HG02943 (cell line): ENCODE results near the gene PRSS33.

ENCODE experiments used
- ATAC-seq: cut with Tn5 transposase; IDR thresholded peaks from one replicate; pipeline ENCODE4 v1.9.1; 2021; ENCODE audit warnings: mild to moderate bottlenecking, low read depth, moderate library complexity; ENCODE audit not compliant: unreplicated experiment

PRSS33 gene

DNA sequence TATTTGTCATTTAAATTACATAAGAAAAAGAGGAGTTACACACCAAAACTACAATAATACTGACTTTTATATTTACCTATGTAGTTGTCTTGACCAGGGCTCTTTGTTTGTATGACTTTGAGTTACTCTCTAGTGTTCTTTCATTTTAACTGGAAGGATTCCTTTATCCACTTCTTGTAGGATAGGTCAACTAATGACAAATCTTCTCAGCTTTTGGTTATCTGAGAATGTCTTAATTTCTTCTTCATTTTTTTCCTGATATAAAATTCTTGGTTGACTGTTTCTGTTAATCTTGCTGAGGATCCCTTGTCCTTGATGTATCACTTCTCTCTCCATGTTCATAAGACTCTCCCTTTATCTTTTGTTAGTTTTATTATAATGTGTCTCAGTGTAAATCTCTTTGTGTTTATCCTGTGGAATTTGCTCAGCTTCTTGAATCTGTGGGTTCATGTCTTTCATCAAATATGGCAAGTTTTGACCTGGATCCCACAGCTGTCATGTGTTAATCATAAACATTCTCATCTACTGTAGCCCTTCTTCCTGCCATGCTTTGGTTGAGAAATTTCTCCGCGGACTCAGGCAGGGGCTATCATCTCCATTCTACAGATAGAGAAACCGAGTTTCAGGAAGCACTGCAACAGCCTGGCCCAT is 16.3 kb upstream of the PRSS33 start:
- no peak for ATAC-seq

DNA sequence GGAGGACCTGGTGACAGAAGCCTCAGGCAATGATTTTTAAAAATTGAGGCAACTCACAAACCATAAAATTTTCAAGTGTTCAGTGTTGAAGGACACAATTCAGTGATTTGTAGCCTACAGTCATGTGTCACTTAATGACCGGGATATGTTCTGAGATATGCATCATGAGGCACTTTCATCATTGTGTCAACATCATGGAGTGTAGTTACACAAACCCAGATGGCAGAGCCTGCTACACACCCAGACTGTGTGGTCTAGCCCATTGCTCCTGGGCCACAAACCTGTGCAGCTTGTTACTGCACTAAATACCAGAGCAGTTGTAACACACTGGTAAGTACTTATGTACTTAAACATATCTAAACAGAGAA is 12.5 kb upstream of the PRSS33 start:
- no peak for ATAC-seq

DNA sequence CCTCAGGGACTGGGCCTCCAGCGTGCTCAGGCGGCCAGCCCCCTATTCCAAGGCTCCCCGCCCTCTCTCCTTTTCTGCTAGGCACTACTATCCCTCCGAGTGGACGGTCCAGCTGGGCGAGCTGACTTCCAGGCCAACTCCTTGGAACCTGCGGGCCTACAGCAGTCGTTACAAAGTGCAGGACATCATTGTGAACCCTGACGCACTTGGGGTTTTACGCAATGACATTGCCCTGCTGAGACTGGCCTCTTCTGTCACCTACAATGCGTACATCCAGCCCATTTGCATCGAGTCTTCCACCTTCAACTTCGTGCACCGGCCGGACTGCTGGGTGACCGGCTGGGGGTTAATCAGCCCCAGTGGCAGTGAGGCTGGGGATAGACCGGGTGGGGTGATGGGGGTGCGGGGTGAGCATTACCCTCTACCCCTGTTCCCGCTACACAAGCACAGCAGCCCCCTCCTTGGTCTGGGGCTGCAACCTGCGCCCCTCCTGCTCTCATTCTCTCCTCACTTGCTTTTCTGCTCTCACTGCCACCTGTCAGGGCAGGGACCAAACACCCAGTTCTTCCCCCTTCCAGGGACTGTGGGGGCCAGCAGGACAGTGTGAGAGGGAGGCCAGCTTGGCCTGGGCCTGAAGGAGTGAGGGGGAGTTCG is 12.0 kb upstream of the PRSS33 start:
- ATAC-seq, result no peak

DNA sequence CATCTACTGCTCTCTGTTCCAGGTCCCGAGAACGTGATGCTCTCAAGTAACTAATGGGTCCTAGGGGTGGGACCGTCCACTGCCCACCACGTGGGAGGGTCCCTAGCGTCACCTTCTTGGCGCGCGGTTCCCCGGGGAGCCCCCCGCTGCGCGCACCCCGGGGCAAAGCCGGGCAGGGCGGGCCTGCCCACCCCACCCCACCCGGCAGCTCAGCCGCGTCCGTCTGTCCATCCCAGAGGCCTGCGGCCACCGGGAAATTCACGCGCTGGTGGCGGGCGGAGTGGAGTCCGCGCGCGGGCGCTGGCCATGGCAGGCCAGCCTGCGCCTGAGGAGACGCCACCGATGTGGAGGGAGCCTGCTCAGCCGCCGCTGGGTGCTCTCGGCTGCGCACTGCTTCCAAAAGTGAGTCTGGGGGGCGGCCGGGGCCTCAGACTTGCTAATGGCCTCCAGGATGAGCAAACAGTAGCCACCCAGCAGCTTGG is 11.4 kb upstream of the PRSS33 start:
- no peak for ATAC-seq

DNA sequence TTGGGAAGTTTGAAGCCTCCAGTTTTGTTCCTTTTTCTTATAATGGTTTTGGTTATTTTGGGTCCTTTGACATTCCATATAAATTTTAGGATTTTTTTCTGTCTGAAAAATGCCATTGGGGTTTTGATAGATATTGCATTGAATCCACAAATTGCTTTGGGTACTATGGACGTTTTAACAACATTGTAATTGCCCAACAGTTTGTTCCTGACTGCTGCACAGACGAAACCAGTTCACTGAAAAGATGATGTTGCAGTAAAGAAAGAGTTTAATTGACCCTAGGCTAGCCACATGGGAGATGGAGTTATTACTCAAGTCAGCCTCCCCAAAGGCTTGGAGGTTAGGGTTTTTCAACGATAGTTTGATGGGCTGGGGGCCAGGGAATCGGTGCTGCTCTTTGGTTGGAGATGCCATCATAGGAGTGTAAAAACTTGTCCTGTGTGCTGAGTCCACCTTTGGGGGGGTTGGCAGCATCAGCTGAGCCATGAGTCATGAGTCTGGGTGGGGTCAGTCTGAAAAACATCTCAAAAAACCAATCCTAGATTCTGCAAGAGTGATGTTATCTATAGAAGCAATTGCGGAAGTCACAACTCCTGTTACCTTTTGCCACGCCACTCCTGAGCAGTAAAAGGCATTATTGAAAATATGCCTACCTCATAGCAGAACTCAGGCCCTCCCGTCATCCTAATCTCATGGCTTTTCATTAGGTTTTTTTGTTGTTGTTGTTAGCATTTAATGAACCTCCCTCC is 8.2 kb upstream of the PRSS33 start:
- no peak for ATAC-seq

DNA sequence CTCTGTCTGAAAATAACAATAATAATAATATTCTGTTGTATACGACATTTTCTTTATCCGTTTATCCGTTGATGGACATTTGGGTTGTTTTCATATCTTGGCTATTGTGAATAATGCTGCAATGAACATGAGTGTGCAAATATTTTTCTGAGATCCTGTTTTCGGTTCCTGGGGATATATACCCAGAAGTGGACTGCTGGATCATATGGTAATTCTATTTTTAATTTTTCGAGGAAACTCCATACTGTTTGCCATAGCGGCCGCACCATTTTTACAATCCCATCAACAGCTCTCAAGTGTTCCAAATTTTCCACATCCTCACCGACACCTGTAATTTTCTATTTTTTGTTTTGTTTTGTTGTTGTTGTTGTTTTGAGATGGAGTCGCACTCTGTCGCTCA is 5.6 kb upstream of the PRSS33 start:
- ATAC-seq, result no peak

DNA sequence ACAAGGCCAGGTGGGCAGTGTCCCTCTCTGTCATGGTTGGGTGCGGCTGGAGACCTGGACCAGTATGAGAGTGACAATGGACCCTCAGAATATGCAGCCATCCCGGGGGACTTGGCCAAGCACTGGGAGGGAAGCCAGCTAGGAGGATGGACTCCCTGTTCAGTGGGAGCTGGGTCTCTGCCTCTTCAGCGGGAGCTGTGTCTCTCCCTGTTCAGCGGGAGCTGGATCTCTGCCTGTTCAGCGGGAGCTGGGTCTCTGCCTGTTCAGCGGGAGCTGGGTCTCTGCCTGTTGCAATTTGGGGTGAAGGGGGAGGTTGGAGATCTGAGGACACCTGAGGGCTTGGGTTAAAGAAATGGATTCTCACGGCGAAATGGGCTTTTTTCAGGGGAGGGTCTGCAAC is 3.8 kb upstream of the PRSS33 start:
- no peak for ATAC-seq

DNA sequence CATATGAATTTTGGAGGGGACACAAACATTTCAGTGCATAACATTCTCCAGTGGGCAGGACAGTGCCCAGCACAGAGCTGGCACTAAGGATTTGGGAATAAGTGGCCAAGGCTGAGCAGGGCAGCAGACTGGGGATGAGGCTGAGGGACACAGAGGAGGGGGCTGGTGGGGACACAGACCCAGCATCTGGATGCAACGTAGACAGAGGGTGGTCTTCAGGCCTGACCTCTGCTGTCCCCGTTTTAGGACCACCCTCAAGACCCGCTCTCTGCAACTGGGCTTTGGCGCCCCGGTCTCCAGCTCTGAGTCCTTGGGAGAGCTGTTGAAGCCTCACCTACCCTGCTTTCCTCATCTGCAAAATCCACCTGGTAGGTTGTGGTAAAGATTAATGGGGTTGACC is 3.3 kb upstream of the PRSS33 start:
- ATAC-seq, result no peak

DNA sequence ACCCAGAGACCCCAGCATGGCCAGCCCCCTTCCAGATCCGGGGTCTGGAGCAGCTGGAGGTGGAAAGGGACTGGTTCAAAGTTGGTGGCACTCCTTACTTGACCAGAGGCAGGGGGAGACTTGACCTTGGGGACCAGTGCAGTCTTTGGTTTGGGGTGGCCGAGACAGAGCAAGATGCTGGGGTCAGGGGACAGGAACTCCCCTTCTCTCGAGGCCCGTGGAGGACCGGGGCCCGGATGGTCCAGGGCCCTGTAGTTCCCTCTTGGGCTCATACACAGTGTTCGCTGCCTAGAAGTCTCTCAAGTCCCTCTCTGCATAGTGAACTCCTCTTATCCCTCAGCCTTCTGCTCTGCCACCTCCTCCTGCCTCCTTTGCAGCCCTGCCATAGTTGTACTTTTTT is 601 bp upstream of the PRSS33 start:
- no peak for ATAC-seq

DNA sequence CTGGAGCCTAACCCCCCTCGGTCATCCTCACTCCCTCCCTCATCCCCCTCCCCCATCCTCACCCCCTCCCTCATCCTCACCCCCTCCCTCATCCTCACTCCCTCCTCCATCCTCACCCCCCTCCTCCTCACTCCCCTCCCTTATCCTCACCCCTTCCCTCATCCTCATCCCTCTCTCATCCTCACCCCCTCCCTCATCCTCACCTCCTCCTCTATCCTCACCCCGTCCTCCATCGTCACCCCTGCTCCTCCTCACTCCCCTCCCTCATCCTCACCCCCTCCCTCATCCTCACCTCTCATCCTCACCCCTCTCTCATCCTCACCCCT is 571 bp downstream of the PRSS33 start:
- ATAC-seq, result no peak

DNA sequence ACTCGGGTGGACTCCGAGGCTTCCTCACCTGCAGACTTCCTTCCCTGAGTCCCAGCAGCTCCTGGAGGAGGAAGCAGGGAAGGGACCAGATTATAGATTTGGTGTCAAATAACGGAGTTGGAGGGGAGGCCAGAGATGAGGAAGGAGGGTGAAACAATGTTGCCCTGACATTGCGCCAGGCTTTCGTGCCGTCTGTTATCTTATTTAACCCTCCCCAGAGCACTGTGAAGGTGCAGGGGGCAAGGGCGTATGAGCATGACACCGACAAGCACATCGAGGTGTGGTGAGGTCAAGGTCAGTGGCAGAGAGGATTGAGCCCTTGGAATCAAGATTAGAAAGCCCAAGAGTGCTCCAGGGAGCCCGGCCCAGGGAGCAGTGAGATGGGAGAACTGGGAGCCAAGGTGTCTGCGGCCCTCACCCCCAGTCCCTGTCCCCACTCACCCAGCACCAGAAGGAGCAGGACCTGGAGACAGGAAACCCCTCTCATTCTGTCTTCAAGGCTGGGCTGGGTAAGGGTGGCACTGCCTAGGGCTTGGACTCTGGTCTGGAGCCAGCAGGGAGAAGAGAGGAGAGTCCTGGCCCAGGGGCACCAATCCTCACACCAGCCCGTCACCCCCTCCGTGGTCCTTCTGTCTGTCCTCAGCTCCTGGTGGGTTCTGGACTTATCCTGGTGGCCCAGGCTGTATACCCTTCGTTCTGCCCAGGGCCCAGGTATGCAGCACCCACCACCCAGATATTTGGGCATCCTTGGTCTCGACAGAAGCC is 1.1 kb downstream of the PRSS33 start:
- ATAC-seq, result no peak

DNA sequence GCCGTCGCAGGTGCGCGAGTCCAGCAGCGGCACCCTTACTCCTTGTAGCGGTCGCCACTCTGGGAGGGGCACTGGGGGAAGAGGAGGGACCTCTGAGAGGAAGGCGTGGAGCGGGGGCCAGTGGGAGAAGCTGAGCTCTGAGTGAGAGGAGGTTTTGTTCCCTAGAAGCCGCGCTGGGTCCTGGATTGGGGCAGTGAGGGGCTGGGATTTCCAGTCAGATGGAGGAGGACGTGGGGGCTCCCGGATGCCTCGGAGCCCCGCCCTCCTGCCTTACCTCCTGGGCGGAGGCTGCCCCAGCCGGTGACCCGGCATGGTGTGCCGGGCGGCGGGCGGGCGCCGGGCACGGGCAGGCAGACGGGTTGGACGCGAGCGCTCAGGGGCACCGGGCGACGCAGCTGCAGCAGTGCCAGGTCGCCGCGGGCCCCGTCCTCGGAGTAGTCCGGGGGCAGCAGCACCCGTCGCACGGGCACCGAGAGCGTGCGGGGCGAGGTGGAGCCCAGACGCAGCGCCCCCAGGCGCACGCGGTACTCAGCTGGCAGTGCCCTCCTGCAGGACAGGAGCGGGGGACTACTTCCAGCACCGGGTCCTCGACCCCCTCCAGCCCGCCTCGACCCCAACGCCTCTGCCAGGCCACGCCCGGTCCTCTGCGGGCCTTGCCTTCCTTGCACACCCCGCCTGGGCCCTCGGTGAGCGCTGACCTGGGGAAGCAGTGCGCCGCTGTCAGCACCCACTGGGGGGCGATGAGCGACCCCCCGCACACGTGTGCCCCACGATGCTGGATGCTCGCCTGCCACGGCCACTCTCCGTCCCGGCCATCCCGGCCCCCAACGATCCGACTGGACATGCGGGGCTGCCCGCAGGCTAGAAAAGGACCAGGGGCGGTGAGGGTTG is 2.0 kb downstream of the PRSS33 start:
- ATAC-seq, result no peak

DNA sequence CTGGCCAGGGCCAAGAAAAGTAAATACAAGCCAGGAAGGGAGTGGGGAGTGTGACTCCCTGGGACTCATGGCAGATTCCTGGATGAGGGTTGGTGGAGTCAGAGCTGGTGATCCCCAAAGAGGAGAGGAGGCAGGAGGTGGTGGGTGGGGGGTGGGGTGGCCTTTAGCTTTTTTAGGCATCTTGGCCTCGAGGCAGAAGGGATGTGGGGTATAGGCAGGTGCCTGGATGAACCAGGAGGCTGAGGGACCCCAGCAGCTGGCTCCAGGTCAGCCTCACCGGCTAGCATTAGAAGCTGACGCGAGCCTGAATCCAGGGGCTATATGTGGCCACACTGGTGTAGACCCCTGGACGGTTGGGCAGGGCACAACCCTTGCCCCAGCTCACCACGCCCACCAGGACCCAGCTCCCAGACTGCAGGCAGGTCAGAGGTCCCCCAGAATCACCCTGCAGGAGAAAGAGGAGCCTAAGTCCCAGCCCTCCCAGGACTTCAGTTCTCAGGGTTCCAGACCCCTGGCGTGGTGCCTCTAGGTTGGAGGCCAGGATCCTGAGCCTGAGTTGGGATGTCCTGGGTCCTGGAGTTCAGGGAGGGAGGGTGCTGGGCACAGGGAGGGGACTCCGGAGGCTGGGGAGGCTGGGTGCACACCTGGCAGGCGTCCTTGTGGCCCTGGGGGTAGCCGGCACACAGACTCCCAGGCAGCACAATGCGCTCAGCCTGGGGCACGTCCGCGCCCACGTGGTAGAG is 2.8 kb downstream of the PRSS33 start:
- no peak for ATAC-seq

DNA sequence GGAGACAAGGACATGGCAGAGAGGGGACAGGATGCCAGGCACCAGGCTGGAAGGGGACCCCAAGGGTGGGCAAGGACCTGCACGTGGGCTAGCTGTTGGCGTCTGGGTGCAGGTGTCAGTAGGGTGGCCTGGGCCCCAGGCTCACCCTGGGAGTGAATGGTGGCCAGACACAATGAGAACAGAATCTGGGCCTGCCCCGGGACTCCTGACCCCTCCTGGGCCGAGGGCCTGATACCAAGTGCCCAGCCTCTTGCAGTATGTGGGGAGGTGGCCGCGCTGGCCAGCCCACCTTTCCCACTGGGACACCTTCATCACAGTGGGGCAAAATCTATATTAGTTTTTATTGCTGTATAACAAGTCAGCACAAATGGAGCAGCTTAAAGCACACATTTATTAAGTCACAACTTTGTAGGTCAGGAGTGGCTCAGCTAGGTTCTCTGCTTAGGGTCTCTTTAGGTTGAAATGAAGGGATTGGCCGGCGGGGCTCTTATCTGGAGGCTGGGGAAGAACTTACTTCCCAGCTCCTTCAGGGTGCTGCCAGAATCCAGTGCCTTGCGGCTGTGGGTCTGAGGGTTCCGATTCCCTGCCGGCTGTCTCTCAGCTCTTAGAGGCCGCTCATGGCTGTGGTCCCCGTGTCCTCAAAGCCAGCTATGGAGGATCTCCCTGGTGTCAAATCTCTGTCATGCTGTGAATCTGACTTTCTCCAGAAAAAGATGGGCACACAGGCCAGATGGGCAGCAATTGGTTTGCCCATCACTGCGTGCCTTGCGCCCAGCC is 3.6 kb downstream of the PRSS33 start:
- ATAC-seq, result no peak

DNA sequence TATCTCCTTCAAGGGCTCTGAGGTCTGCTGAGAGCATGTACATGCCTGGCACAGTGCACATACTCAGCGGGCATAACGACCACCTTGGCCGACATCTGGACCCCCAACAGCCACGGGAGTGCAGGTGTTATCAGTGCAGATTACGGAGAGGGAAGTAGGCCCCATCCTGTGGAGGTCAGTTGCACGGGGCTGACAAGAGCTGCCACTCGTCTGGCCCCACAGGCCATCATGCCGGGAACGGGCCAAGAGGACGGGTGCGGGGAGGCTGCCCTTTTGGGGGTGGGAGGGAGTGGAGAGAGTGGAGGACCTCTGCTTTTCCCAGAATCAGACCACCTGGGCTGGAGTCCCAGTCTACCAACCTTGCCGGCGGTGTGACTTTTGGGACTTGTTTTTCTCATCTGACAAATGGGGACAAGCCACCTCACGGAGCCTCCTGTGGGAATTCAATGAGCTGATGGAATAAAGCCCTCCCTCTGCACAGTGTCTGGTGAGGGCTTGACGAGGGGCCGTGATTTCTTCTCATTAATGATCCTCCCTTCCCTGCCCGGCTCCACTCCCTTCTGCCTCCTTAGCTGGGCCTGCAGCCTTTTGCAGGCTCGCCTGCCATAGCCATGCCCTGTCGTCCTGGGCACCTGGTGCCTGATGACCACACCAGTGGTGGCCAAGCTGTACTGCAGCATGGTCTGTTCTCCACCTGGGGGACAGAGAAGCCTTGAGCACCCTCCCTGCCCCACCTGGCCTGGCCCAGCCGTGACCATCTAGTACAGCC is 4.6 kb downstream of the PRSS33 start:
- ATAC-seq, result no peak

DNA sequence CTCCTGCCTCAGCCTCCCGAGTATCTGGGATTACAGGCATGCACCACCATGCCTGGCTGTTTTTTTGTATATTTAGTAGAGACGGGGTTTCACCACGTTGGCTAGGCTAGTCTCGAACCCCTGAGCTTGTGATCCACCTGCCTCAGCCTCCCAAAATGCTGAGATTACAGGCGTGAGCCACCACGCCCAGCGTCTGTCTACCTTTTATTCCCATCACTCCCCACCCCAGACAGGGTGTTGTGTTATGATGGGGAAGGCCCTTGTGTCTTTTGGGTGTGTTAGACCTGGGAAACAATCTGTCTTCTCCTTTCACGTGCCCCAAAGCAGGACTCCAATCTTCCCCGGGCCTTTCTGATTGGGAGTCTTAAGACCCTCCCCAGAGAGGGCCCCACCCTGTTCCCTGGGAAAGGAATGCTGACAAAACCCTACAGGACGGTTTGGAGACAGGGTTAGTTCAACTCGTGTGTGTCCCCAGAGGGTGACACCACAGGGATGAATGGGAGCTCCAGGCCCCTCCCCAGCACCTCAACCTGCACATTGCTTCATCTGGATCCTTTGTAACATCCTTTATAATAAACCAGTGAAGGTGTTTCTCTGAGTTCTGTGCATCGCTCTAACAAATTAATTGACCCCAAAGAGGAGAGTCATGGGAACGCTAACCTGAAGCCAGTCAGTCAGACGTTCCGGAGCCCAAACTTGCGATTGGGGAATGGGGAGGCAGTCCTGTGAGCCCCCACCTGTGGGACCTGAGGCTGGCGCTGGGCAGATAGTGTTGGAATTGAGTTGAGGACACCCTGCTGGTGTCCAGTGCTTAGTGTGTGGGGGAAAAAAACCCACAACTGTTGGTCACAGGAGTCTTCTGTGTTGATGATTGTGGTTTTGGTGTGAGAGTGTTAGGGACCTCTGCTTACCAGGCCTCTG is 7.1 kb downstream of the PRSS33 start:
- no peak for ATAC-seq
